M059J (cell line): Measurements from ENCODE around the gene LPO. TPM values are rescaled to one million over a fixed set of nuclear protein-coding genes. Genes with fewer than 3 reads are reported as not detected.

ENCODE experiments used
- DNase-seq: peaks from one replicate; pipeline ENCODE4 v3.0.0-alpha.2; 2012; ENCODE audit warnings: low read depth
- total RNA-seq: library from RNA; depleted of rRNA; stranded (reverse); fragments of >200 nt; shearing (Covaris generic); gene quantifications from 2 replicates; pipeline ENCODE4 v1.2.3, GENCODE V29; 2014

LPO gene
- total RNA-seq, 1 experiment from 2014 or later = not detected

DNA sequence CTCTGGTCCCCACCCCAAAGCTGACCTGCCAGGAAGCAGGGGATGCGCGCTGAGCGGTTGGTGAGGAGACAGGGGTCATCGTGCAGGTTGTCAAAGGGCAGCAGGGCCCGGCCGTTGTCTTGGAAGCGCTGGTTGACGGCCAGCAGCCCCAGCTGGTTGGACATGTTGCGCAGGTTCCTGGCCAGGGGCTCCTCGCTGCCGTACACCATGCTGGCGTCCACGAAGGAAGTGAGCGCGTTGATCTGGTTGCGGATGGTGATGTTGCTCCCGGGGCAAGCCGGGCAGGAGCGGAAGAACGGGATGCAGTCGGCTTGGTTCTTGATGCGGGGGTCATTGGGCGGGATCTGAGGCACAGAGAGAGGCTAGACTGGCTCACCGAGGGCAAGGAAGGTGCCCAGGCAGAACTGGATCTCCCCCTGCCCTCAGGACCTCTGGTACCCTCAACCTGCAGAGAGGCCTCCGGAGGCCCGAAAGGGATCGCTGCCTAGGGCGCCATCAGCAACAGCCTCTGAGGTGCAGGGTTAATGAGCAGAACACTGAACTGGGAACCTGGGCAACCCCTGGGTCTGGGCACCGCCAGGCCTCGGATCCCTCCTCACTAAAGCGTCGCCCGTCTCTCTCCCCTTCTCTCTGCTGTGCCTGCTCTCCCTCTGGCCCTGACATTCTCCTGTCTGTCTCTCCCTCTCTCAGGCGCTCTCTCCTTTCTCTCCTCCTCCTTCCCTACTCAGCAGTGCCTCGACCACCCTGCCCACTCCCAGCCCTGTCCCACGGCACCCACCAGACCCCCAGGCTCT lies 39.6 kb downstream of the LPO start:
- DNase-seq = no peak

DNA sequence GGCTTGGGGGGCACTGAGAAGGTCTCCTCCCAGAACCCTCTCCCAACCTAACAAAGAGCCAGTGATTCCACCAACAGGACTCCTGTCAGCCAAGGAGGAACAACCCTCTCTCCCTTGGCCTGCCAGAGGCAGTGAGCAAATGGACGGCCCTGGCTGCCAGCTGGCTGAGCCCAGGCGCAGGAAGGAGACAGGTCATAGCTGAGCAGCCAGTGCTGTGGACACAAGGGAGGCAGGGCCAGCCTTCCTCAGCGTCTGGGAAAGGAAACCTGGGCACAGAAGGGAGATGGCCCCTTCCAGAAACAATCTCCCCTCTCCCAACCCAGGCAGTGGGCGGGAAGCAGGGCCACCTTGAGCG lies 40.3 kb downstream of the LPO start:
- peak; percentile 11 for DNase-seq

DNA sequence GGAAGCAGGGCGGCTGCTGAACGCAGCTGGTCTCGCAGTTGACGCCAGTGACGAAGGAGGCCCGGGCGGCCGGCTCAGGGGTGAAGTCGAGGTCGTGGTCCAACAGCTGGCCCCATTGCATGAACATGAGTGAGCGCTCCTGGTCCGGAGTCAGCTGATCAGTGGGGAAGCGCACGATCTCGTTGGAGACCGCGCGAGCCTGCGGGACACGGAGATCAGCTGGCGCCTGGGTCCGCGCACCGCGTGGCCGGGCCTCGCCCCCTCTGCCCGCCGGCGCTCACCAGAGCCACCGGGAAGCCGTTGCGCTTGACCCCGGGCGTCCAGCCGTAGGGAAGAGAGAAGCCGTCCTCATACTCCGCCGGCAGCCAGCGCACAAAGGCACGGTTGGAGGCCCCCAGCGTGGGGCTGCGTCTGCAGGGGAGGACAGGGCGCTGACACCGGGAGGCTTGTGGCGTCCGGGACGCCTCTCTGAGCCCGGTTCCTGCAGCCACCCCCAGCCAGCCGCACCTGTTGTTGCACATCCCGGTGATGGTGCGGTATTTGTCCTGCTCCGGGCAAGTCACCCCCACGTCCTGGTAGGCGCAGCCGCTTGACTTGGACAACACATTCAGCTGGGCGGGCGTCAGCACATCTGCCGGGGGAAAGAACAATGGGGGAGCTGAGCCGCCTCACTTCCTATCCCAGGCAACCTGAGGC lies 40.8 kb downstream of the LPO start:
- DNase-seq = peak; percentile 14

DNA sequence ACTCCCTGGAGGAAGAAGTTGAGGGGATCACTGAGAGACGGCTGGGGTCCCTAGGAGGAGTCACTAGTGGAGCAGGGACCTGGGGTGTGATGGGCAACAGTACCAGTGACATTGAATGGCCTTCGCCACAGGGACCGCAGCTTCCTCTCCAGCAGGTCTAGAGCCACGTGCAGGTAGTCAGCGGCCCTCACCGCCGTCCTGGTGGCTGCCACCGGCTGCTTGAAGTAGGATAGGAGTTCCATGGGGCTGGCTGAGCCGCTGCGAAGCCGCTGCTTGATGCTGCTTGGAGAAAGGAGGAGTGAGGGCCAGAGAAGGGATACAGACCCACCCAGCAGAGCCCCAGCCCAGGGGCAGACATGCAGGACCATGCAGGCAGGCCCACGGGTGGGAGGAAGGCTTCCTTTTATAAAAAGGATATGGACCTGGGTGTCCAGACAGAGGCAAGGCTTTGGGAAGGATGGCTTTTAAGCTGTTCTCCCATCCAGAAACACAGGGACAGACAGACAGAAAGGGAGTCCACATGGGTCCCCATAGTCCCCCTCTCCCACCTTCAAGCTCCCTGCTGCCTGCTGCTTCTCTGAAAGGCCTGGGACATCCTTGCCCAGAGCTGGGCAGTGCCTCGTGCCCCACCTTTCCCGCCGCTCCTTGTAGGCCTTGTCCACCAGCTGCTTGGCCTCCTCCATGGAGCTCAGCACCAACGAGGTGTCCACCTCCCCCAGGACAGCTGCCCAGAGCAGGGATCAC lies 41.5 kb downstream of the LPO start:
- DNase-seq = no peak

DNA sequence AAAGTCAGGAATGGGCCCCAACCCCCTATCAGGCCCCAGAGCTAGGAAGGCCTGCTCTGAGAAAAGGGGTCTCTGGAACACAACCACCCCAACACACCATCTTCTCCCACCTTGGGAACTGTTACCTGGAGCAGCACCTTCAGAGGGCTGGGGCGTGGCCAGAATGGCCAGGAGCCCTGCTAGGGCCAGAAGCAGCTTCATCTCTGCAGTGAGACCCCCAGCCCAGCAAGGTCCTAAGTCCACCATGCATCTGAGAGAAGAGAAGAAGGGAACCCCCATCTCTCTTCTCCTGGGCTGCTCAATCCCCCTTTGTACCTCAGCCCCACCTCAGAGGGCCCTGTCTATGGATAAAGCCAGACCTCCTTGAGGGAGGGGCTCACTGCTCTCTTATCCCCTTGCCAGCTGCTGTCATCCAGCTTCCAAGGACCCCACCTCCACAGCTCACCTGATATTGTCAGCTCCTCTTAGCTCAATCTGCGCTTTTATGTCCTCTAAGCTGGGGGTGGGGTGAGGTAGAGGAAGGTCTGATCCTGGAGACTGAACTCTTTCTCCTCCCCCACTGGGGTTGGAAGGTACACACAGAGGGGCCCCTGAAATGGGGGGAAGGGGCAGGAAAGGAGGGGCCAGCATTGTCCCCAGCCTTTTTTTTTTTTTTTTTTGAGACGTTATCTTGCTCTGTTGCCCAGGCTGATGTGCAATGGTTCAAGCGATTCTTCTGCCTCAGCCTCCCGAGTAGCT lies 42.3 kb downstream of the LPO start, which contains the start of gene MPO:
MPO (minus strand) TSS at position 456 of the 738 bp plus-strand sequence; CDS start at position 279, 177 bp downstream.
- no peak for DNase-seq

DNA sequence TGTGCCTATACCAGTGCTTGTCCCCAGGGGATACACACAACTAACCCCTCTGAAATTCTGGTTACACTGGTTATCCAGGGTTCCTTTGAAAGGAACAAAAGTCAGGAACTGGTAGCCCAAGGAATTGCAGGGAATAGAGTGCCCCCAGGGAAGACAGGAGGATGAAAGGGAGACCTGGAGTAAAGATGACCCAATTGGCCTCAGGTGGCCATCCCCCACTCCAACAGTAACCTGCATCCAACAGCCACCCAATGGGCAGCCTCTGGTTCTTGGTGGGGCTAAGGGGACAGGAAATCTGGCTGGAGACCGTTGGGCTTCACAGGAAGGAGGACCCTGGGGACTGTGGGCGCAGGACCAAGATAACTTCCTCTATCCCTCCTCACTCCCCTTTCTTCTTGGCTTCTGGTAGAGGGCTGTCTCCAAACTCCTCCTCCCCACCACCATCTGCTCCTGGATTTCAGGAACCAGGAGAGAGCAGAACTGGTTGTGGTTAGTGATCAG lies 43.2 kb downstream of the LPO start:
- DNase-seq = no peak

DNA sequence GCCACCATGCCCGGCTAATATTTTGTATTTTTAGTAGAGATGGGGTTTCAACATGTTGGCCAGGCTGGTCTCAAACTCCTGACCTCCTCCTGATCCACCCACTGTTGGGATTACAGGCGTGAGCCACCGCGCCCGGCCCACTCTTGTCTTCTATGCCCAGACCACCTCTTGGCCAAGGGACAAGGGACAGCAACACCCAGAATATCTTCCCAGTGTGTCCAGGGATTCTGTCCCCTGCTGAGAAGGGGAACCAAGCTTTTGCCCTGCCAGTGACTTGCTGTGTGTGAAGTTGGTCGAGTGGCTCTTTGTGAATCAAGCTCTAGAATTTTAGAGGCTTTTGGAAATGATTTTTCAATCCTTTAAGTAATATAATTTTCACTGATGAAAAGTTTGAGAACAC lies 44.1 kb downstream of the LPO start:
- no peak for DNase-seq

DNA sequence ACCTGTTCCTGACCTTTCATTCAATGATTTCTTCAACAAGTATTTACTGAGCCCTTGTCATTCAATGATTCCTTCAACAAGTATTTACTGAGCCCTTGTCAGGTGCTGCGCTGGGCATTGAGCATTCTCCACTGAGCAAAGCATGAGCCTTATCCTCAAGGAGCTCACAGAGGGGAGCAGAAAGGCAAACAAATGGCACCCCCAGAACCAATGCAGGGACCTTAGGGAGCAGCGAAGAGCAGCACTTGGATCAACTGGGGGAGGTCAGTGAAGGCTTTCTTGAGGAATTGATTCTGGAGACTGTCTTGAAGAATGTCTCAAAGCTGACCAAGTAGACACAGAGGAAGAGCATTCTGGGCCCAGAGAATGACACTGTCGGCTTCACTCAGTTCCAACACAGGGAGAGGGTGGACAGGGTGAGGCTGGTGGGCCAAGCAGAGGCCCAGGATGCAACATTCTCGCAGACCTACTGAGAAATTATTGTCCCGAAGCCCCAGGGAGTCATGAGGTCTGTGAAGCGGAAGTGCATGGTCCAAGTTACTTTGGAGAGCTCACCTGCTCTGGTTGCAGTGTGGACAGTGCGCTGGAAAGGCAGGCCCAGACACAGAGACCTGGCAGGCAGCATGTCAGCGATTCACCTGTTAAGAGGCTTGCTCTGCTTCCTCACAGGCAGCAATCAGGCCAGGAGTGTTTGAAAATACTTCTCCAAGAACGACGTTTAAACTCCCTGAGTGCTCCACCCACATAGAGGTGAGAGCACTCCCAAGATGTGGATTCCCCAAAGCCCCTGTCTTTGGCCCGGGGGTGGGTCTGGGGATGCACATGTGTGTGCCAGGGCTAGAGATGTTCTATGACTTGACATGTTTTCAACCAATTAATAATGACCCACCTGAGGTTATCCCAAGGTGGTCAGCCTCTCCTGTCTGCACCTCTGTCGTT lies 45.6 kb downstream of the LPO start:
- DNase-seq = no peak

DNA sequence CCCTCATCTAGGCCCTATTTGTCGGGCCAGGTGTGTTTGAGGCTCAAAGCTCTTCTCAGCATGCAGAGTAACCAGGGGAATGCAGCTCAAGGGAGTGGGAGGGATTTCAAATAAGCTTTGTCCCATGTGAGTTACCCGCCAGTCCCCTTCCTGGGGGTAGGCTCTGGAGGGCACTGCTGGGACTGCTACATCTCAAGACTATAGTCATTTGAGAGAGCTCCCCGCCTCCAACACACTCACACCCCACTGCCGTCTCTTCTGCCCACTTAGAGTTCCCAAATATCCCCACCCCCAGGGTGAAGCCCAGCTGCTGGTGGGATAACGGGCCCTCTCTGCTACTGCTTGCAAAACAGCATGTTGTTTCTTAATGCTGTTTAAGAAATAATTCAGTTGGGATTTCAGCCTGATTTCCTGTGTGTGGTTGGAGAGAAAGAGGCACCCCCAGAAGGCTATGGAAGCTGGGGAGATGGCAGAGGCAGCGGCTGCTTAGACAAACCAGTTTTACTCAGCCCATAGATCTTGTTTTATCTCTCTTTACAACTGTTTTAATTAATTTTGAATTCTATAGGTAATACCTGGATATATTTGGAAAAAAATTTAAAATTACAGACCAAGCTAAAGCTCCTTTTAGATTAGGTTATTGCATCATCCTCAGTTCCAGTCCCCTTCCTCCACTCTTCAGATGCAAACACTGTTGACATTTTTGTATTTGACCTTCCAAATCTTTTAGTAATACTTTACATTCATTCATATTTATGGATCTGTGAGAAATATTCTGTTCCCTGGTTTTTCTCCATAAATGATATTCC lies 46.4 kb downstream of the LPO start:
- no peak for DNase-seq

DNA sequence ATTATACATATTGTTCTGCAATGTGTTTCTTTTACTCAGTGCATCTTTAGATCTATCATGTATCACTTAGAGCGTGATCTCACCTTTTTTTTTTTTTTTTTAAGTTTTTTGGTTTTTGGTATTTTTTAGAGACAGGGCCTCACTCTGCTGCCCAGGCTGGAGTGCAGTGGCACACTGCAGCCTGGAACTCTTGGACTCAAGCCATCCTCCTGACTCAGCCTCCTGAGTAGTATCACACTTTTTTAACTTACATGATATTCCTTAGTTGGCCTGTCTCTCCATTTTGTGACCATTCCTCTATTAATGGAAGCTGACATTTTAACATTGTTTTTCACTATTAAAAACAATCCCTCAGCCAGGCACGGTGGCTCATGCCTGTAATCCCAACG lies 47.0 kb downstream of the LPO start:
- peak; percentile 12 for DNase-seq

DNA sequence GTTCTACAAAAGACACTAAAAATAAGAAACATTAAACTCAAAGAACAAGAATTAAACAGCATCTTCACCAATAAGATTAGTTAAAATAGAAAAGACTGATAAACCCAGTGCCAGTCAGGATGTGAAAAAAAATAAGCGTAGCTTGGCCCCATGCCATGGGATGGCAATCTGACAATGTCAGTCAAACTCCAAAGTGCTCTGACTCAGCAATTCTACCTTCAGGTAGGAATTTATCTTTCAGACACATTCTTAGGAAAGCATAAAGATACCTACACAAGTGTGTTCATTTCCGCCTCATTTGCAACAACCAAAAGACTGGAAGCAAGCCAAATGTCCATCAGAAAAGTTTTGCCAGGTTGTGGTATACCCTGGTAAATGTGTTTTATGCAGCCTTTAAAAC lies 51.5 kb downstream of the LPO start:
- no peak for DNase-seq

DNA sequence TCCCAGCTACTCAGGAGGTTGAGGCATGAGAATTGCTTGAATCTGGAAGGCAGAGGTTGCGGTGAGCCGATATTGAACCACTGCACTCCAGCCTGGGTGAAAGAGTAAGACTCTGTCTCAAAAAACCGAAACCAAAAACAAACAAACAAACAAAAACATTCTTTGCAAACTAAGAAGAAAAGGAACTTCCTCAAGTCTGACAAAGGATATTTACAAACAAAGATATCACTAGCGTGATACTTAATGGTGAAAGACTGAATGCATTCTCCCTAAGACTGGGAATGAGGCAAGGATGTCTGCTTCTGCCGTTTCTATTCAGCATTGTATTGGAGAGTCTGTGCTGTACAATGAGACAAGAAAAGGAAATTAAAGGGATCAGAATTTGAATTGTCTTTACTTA lies 52.9 kb downstream of the LPO start:
- DNase-seq = no peak

DNA sequence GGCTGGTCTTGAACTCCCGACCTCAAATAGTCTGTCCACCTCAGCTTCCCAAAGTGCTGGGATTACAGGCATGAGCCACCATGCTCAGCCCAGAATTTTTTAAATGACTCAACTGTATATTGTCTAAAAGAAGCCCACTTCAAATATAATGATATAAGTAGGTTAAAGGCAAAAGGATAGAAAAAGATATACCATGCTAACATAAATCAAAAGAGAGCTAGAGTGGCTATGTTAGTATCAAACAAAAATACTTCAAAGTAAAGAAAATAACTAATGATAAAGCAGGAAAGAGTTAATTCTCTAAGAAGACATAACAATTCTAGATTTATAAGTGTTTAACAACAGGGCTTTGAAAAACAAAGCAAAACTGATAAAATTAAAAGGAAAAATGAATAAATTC lies 55.6 kb downstream of the LPO start:
- no peak for DNase-seq

DNA sequence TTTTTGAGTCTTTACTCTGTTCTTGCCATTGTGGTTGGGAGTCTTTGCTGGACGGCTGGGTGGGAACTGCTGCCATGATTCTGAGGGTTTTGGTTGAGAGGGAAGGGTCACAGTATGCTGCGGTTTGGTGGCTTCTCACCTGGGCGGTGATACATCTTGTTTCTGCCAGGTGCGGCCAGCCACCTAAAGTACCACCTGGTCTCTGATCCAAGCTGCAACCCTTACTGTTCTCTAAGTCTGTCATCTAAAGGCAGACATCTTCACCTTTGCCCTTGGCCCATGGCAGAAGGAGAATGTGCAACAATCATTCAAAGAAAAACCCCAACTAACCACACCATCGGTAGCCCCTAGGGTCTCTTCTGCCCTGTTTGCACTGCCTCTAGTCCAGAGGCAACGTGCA lies 62.0 kb downstream of the LPO start:
- no peak for DNase-seq

DNA sequence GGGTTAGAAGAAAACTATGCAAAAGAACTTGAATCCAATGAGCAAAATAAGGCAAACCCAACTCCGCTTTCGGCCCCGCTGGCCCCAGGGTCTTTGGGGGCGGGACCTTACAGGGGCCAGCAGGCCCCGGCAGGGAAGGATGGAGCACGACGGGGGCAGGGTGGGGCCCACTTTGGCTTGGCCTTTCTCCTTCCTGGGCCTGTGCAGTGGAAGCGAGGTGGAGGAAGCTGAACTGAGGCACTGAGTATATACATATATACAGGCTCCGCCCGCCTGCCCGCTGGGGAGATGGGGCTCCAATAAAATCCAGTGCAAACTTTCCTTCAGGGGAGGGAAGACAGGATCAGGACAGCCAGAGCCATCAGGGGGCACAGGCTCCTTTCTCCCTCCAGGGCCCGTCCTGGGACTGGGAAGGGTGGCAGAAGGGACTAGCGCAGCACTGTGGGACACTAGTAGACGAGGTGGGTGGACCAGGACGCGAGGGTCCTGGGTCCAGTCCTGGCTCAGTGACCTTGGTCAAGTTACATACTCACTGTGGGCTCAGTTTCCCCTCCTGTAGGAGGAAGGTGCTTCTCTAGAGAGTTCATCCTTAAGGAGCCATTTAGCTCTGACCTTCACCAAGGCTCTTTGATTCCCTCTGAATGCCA lies 63.2 kb downstream of the LPO start:
- DNase-seq = no peak

DNA sequence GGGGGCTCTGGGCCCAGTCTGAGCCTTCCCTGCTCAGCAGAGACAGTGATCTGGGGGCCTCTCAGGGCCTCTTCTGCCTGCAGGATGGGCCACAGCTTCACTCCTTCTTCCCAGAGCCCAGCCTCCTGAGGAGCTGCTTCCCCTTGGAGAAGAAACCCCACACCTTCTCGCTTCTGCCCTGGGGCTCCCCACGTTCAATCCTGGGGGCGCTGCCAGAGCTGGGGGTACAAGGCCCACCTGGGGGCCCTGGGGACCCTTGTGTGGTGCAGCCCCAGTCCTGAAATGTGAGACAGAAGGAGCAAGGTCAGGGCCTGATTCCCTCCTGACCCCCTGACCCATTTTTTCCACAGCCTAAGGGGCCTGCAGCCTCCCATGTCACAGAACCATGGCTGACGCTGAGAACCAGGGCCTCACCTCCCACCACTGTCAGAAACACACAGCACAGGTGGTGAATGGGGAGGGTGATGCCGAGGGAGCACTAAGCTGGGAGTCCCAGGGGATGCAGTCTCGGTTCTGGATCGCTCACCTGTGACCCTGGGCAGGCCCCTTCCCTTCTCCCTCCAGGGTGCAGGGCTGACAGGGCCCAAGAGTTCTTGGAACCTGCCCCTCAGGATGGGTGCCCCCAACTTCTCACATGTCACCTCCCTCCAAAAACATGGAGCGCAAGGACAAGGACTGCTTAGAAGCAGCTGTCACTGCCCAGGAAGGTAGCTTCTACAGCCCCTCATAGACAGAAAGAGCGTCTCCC lies 64.0 kb downstream of the LPO start:
- no peak for DNase-seq

DNA sequence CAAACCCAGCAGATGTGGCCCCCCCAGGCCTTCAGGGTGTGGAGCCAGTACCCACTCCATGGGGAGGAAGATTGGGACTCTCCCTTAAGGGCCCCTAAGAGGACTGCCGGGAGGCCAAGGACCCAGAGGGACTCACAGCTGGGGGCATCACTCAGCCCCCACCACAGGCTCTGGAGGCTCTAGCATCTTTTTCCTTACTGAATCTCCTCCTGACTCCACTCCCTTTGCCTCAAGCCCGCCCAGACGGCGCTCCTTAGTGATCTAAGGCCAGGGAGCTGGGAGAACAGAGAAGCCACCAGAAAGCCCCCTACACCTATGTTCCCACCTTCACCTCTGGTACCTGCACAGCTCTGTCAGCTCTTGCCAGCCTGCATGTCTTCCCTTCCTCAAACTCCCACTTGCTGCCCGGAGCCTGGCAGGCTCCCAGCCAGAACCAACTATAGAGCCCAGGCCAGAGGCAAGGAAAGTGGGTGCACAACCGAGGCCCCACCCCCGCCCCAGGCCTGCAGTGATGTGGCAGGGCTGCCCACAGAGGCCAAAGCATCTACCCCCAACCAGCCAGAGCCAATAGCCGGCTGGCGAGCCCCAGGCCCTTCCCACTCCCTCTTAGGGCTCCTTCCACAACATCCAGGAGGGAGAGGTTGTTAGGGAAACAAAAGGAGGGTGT lies 64.7 kb downstream of the LPO start:
- no peak for DNase-seq
